H1 (cell line): Measurements from ENCODE around the gene FASTK. TPM values are rescaled to one million over a fixed set of nuclear protein-coding genes. Genes with fewer than 3 reads are reported as not detected.

Experiments used
- CTCF ChIA-PET: fragments of 300-600 bp; sonication (Branson Sonifier 250); formaldehyde crosslinking; loops from one replicate; lab custom pipeline; 2021; ENCODE audit not compliant: partially characterized antibody; lab: Charles Lee
- POLR2A ChIA-PET: fragments of 300-600 bp; sonication (Branson Sonifier 250); formaldehyde crosslinking; loops from one replicate; lab custom pipeline; 2021; ENCODE audit warnings: inconsistent platforms; ENCODE audit not compliant: partially characterized antibody; lab: Charles Lee
- DNase-seq, 2 experiments: peaks; one replicate each; pipeline versions ENCODE4 v3.0.0 to v3.0.0-alpha.2; 2010 to 2022; ENCODE audit warnings: low spot score in 2 of 2, low read depth in 1 of 2, mixed read lengths in 1 of 2
- FAIRE-seq: peaks from 2 replicates; lab custom pipeline; 2011; peaks lifted over from hg19 to GRCh38; lab: Jason Lieb, UNC
- H2AFZ ChIP-seq: 2 replicates; pipeline ENCODE4 v1.8.1; 2012; ENCODE audit warnings: low read length, inconsistent platforms
- H2AK5ac ChIP-seq: 2 replicates; pipeline ENCODE4 v1.6.1; 2013; ENCODE audit warnings: low read depth, low read length
- H2BK120ac ChIP-seq: replicated peaks from 2 replicates; pipeline ENCODE3; 2013; ENCODE audit warnings: low read depth, low read length, inconsistent platforms
- H2BK12ac ChIP-seq: 2 replicates; pipeline ENCODE4 v1.6.1; 2013; ENCODE audit warnings: low read depth, low read length
- H2BK15ac ChIP-seq: 2 replicates; pipeline ENCODE4 v1.6.1; 2013; ENCODE audit warnings: low read length
- H2BK20ac ChIP-seq: 2 replicates; pipeline ENCODE4 v1.6.1; 2013; ENCODE audit warnings: low read length
- H2BK5ac ChIP-seq: 2 replicates; pipeline ENCODE4 v1.6.1; 2013; ENCODE audit warnings: low read depth, low read length
- H3K14ac ChIP-seq: 2 replicates; pipeline ENCODE4 v1.6.1; 2013; ENCODE audit warnings: inconsistent platforms; ENCODE audit not compliant: insufficient read length
- H3K18ac ChIP-seq: 2 replicates; pipeline ENCODE4 v1.6.1; 2013; ENCODE audit warnings: low read length; ENCODE audit errors: extremely low read depth
- H3K23ac ChIP-seq: 2 replicates; pipeline ENCODE4 v1.6.1; 2013; ENCODE audit warnings: inconsistent platforms; ENCODE audit not compliant: insufficient read length
- H3K23me2 ChIP-seq: 2 replicates; pipeline ENCODE4 v1.6.1; 2013; ENCODE audit warnings: low read depth, low read length
- H3K27ac ChIP-seq: 2 replicates; pipeline ENCODE4 v1.6.1; 2011; ENCODE audit warnings: low read depth, low read length, inconsistent platforms
- H3K27me3 ChIP-seq, 4 experiments: replicated peaks in 1 of 4; 1 replicate in 1 of 4; 2 replicates in 3 of 4; pipeline versions ENCODE4 v1.6.1 to v1.8.1; 2011 to 2013; ENCODE audit warnings: low read length in 3 of 4, mild to moderate bottlenecking in 3 of 4, inconsistent platforms in 2 of 4, mixed read lengths in 2 of 4, moderate library complexity in 1 of 4; ENCODE audit not compliant: control insufficient read depth in 3 of 4, insufficient read depth in 3 of 4; ENCODE audit errors: extremely low read depth in 1 of 4
- H3K36me3 ChIP-seq, 4 experiments: 2 replicates each; pipeline versions ENCODE4 v1.6.1 to v1.8.1; 2011 to 2013; ENCODE audit warnings: mild to moderate bottlenecking in 4 of 4, low read length in 3 of 4, moderate library complexity in 2 of 4, control low read depth in 1 of 4, inconsistent platforms in 1 of 4; ENCODE audit not compliant: insufficient read depth in 4 of 4, control insufficient read depth in 2 of 4
- H3K4ac ChIP-seq: replicated peaks from 2 replicates; pipeline ENCODE3; 2013; ENCODE audit warnings: low read length, low read depth, mixed read lengths, inconsistent platforms; ENCODE audit not compliant: insufficient read length
- H3K4me1 ChIP-seq, 4 experiments: replicated peaks in 1 of 4; 1 replicate in 1 of 4; 2 replicates in 3 of 4; pipeline versions ENCODE4 v1.6.1 to v1.8.1; 2011 to 2013; ENCODE audit warnings: low read length in 3 of 4, inconsistent platforms in 2 of 4, mixed read lengths in 1 of 4; ENCODE audit not compliant: insufficient read depth in 4 of 4, control insufficient read depth in 3 of 4
- H3K4me2 ChIP-seq, 2 experiments: 2 replicates each; pipeline versions ENCODE4 v1.6.1 to v1.8.1; 2011 to 2013; ENCODE audit warnings: low read depth in 2 of 2, low read length in 2 of 2, control low read depth in 1 of 2, inconsistent platforms in 1 of 2, mild to moderate bottlenecking in 1 of 2; ENCODE audit not compliant: insufficient read depth in 1 of 2
- H3K4me3 ChIP-seq, 4 experiments: fragments of 200-600, 300-600 bp in 1 of 4; sonication (generic), shearing (Covaris generic), sonication (Bioruptor Twin) in 1 of 4; 2 replicates each; pipeline versions ENCODE4 v1.5.1 to v1.8.1; 2011 to 2016; ENCODE audit warnings: low read length in 4 of 4, low read depth in 3 of 4, control low read depth in 2 of 4, inconsistent platforms in 2 of 4, mild to moderate bottlenecking in 2 of 4, mixed read lengths in 1 of 4, moderate library complexity in 1 of 4; ENCODE audit not compliant: insufficient read depth in 2 of 4; ENCODE audit errors: extremely low read depth in 1 of 4
- H3K56ac ChIP-seq: replicated peaks from 2 replicates; pipeline ENCODE3; 2013; ENCODE audit warnings: low read depth, mild to moderate bottlenecking, mixed read lengths, low read length, inconsistent platforms; ENCODE audit not compliant: insufficient read length
- H3K79me1 ChIP-seq: 2 replicates; pipeline ENCODE4 v1.6.1; 2013; ENCODE audit warnings: low read depth, low read length, control low read depth
- H3K79me2 ChIP-seq, 2 experiments: 2 replicates each; pipeline versions ENCODE4 v1.6.1 to v1.8.1; 2012 to 2013; ENCODE audit warnings: low read length in 2 of 2, mild to moderate bottlenecking in 2 of 2, inconsistent platforms in 1 of 2; ENCODE audit not compliant: insufficient read depth in 2 of 2, control insufficient read depth in 1 of 2
- H3K9ac ChIP-seq, 4 experiments: replicated peaks in 1 of 4; 1 replicate in 1 of 4; 2 replicates in 3 of 4; pipeline versions ENCODE4 v1.6.1 to v1.8.1; 2011 to 2013; ENCODE audit warnings: low read depth in 3 of 4, low read length in 3 of 4, control low read depth in 2 of 4, mild to moderate bottlenecking in 2 of 4, moderate library complexity in 2 of 4, inconsistent platforms in 1 of 4; ENCODE audit errors: extremely low read depth in 1 of 4
- H3K9me3 ChIP-seq, 2 experiments: 2 replicates each; pipeline versions ENCODE4 v1.6.1 to v1.8.1; 2012 to 2013; ENCODE audit warnings: mild to moderate bottlenecking in 2 of 2, moderate library complexity in 2 of 2, control low read depth in 1 of 2, inconsistent platforms in 1 of 2, low read depth in 1 of 2, low read length in 1 of 2, mixed read lengths in 1 of 2; ENCODE audit not compliant: insufficient read depth in 2 of 2
- H4K20me1 ChIP-seq, 2 experiments: replicated peaks in 1 of 2; 2 replicates each; pipeline versions ENCODE3 to v1.8.1; 2011 to 2013; ENCODE audit warnings: inconsistent platforms in 2 of 2, low read length in 2 of 2, mild to moderate bottlenecking in 1 of 2; ENCODE audit not compliant: insufficient read depth in 2 of 2, control insufficient read depth in 1 of 2
- H4K5ac ChIP-seq: 2 replicates; pipeline ENCODE4 v1.6.1; 2013; ENCODE audit warnings: low read length, low read depth, mixed read lengths, inconsistent platforms; ENCODE audit not compliant: insufficient read length
- H4K8ac ChIP-seq: 2 replicates; pipeline ENCODE4 v1.8.0; 2013; ENCODE audit warnings: mild to moderate bottlenecking, moderate library complexity, low read length, inconsistent platforms; ENCODE audit not compliant: insufficient read depth; ENCODE audit errors: extremely low read depth
- H4K91ac ChIP-seq: replicated peaks from 2 replicates; pipeline ENCODE3; 2013; ENCODE audit warnings: low read length, mixed read lengths, inconsistent platforms; ENCODE audit not compliant: insufficient read length
- BACH1 ChIP-seq: IDR thresholded peaks from 2 replicates; pipeline ENCODE4 v1.6.1; 2012; ENCODE audit warnings: low read length, improper control_type of control experiment
- BCL11A ChIP-seq, 2 experiments: IDR thresholded peaks; one replicate each; pipeline ENCODE4 v1.6.1; 2011; ENCODE audit warnings: low read depth in 2 of 2, low read length in 2 of 2, mild to moderate bottlenecking in 2 of 2
- CBX5 ChIP-seq: fragments of 300-800, 300-1000 bp; sonication (generic); IDR thresholded peaks from 2 replicates; pipeline ENCODE4 v1.7.1; 2016; ENCODE audit warnings: antibody characterized with exemption, low read length, low read depth
- CREB1 ChIP-seq: IDR thresholded peaks from 2 replicates; pipeline ENCODE4 v1.6.1; 2012; ENCODE audit warnings: inconsistent platforms
- KDM5A ChIP-seq: fragments of 200-600 bp; IDR thresholded peaks from 2 replicates; pipeline ENCODE4 v1.7.1; 2012; ENCODE audit warnings: mild to moderate bottlenecking, low read length, inconsistent platforms, mixed read lengths
- POLR2A ChIP-seq, 2 experiments: IDR thresholded peaks; 1 replicate in 1 of 2; 2 replicates in 1 of 2; pipeline ENCODE4 v1.6.1; 2011; ENCODE audit warnings: low read depth in 2 of 2, low read length in 2 of 2, mild to moderate bottlenecking in 2 of 2; ENCODE audit errors: control extremely low read depth in 1 of 2
- POU5F1 ChIP-seq: IDR thresholded peaks from 2 replicates; pipeline ENCODE4 v1.6.1; 2011; ENCODE audit warnings: low read depth, mild to moderate bottlenecking, low read length, moderate library complexity
- RFX5 ChIP-seq: IDR thresholded peaks from 2 replicates; pipeline ENCODE4 v1.6.1; 2011; ENCODE audit warnings: low read depth, low read length, improper control_type of control experiment, borderline replicate concordance
- RXRA ChIP-seq: IDR thresholded peaks from 2 replicates; pipeline ENCODE4 v1.6.1; 2011; ENCODE audit warnings: low read depth, mild to moderate bottlenecking, low read length, moderate library complexity; ENCODE audit not compliant: insufficient read depth
- SIX5 ChIP-seq: IDR thresholded peaks from 2 replicates; pipeline ENCODE4 v1.6.1; 2011; ENCODE audit warnings: mild to moderate bottlenecking, low read depth, low read length
- SP2 ChIP-seq: IDR thresholded peaks from 2 replicates; pipeline ENCODE4 v1.6.1; 2012; ENCODE audit warnings: mild to moderate bottlenecking, low read length, inconsistent platforms
- TAF7 ChIP-seq: optimal IDR thresholded peaks from 2 replicates; pipeline ENCODE3; 2011; ENCODE audit warnings: low read depth, mild to moderate bottlenecking, inconsistent platforms, low read length, moderate library complexity, borderline replicate concordance
- WGBS, 2 experiments: shearing (Covaris generic) in 1 of 2; methylation state at CpG; one replicate each; pipeline versions ENCODE4 v1.1.6 to v1.1.7; 2013 to 2015; ENCODE audit warnings: low lambda C conversion rate in 2 of 2, mixed read lengths in 2 of 2, inconsistent platforms in 1 of 2, low coverage in 1 of 2, missing lambda C conversion rate in 1 of 2; ENCODE audit not compliant: insufficient replicate concordance in 2 of 2, insufficient coverage in 1 of 2, insufficient read length in 1 of 2; ENCODE audit errors: extremely low coverage in 1 of 2, missing lambda C conversion rate in 1 of 2; 5-methylcytosine and 5-hydroxymethylcytosine counted together
- polyA plus RNA-seq, 7 experiments: library from polyadenylated mRNA; depleted of rRNA in 3 of 7; stranded (reverse) in 5 of 7; unstranded in 2 of 7; fragments of >200 nt in 5 of 7; fragments of 200-250 nt in 2 of 7; gene quantifications; 1 replicate in 5 of 7; 2 replicates in 1 of 7; 4 replicates in 1 of 7; pipeline versions ENCODE4 v1.2.1 to v1.2.3, GENCODE V29; 2011 to 2013; ENCODE audit warnings: missing spikeins in 2 of 7, mixed read lengths in 2 of 7
- total RNA-seq: library from RNA; stranded (reverse); fragmentation: NEBNext Ultra II Directional; extraction: Animal tissue kit (Norgen Biotek cat#: 25700); gene quantifications from 2 replicates; pipeline ENCODE4 v1.2.1, GENCODE V29; 2021
- TF ChIP-seq, protein P1 (sequence below): IDR thresholded peaks from 2 replicates; pipeline ENCODE4 v1.6.1; 2012; ENCODE audit warnings: inconsistent platforms

The FASTK gene
- total and polyA plus RNA-seq, 2 of the 8 experiments (the other 6 are each of a cell fraction or from before 2014, with no cell fraction given): 39.4 to 84.0 TPM

DNA sequence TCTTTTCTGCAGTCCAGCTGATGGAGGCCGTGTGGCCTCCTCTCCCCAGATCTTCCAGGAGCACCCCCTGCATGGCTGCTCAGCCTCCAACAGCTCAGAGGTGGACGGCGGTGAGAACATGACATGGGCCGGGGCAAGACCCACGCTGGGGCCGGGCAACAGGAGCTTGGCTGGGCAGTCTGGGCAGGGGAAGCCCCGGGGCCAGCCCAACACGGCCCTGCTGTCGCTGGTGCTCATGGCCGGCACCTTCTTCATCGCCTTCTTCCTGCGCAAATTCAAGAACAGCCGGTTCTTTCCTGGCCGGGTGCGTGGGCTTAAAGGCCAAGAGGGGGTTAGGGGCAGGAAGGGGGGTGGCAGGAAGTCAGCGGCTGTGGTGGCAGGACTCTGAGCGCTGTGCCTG lies 6.6 kb downstream of the FASTK start:
- WGBS, 2 experiments: 90% methylated on average over 16 of the region's 17 CpGs; no CpG with 5 or more reads in 1 of the 2 experiments
- no peak overlapping the region for H3K4me3 ChIP-seq
- DNase-seq (no peak), FAIRE-seq (no peak)
- H2BK5ac ChIP-seq: no peak overlapping the region
- H2AK5ac ChIP-seq: no peak overlapping the region
- TF ChIP-seq CBX5 (no peak), TAF7 (no peak), CREB1 (no peak), POU5F1 (no peak), RFX5 (no peak), POLR2A (IDR thresholded peaks at IDR 0.05; ENCODE audit: control extremely low read depth in 1 of 2, low read depth in 2 of 2, low read length in 2 of 2) (no peak), RXRA (no peak), SIX5 (no peak), KDM5A (no peak), SP2 (no peak), BCL11A (IDR thresholded peaks at IDR 0.05; ENCODE audit: low read depth in 2 of 2, low read length in 2 of 2) (no peak), BACH1 (no peak)
- TF ChIP-seq, protein P1, sequence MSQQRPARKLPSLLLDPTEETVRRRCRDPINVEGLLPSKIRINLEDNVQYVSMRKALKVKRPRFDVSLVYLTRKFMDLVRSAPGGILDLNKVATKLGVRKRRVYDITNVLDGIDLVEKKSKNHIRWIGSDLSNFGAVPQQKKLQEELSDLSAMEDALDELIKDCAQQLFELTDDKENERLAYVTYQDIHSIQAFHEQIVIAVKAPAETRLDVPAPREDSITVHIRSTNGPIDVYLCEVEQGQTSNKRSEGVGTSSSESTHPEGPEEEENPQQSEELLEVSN: no peak
- H3K27ac ChIP-seq: no peak overlapping the region
- no peak overlapping the region for H2BK20ac ChIP-seq
- H3K14ac ChIP-seq: no peak overlapping the region
- H2BK120ac ChIP-seq: no peak overlapping the region
- H3K36me3 ChIP-seq: peaks cover 24 to 54% (median 50%) of the 10 kb centered on the region in 4 experiments
- no peak overlapping the region for H3K18ac ChIP-seq
- no peak overlapping the region for H3K4me2 ChIP-seq
- H3K79me2 ChIP-seq: no peaks in the 10 kb centered on the region
- H2AFZ ChIP-seq: no peak overlapping the region
- H3K23me2 ChIP-seq: no peaks in the 10 kb centered on the region
- peaks cover 10 to 21% of the 10 kb centered on the region in 2 experiments for H4K20me1 ChIP-seq
- H3K9me3 ChIP-seq: no peaks in the 10 kb centered on the region
- ChIA-PET POLR2A (interaction anchor here (0.9 to 1.1 kb wide), 2 partner anchors 13 to 30 kb away, joined by 3 to 5 read pairs; no protein-coding TSS in a partner anchor), CTCF (interaction anchor here (1.1 to 3.5 kb wide), 2 partner anchors 13 to 37 kb away, joined by 4 to 19 read pairs; no protein-coding TSS in a partner anchor)
- no peak overlapping the region for H3K9ac ChIP-seq
- no peak overlapping the region for H3K23ac ChIP-seq
- H4K91ac ChIP-seq: no peak overlapping the region
- H3K27me3 ChIP-seq: no peaks in the 10 kb centered on the region
- no peak overlapping the region for H3K4ac ChIP-seq
- H2BK12ac ChIP-seq: no peak overlapping the region
- no peaks in the 10 kb centered on the region; the same call in 1 of the 2 replicates for H3K79me1 ChIP-seq
- H4K5ac ChIP-seq: no peak overlapping the region
- H4K8ac ChIP-seq: no peak overlapping the region
- H3K56ac ChIP-seq: no peak overlapping the region
- no peak overlapping the region for H2BK15ac ChIP-seq
- peaks cover 0 to 12% (median 6%) of the 10 kb centered on the region in 4 experiments; a peak in 6 of 7 replicates for H3K4me1 ChIP-seq
